IPS-NIHi11 (cell line): Measurements from ENCODE around the gene ABHD1.

Experiments used
- DNase-seq: peaks from one replicate; pipeline ENCODE4 v3.0.0; 2012; ENCODE audit warnings: mixed read lengths, low spot score

Gene ABHD1

DNA sequence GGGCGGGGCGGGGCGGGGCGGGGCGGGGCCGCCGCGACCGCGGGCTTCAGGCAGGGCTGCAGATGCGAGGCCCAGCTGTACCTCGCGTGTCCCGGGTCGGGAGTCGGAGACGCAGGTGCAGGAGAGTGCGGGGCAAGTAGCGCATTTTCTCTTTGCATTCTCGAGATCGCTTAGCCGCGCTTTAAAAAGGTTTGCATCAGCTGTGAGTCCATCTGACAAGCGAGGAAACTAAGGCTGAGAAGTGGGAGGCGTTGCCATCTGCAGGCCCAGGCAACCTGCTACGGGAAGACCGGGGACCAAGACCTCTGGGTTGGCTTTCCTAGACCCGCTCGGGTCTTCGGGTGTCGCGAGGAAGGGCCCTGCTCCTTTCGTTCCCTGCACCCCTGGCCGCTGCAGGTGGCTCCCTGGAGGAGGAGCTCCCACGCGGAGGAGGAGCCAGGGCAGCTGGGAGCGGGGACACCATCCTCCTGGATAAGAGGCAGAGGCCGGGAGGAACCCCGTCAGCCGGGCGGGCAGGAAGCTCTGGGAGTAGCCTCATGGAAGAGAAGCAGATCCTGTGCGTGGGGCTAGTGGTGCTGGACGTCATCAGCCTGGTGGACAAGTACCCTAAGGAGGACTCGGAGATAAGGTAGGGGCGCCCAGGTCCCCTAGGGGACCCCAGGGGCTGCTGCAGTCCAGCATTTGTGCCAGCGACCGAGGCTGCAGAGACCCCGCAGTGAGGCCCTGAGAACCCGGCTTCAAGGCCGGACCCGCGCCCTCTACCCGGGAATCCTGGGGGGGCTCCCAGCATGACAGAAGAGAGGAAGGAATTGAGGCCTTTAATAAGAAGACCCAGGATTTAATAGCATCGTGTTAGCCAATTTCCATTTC, 36.7 kb upstream of the ABHD1 start, which contains the start of gene KHK:
TSS of gene KHK (plus strand) at position 49 of the 870 bp plus-strand sequence. CDS start at position 537, 488 bp downstream.
- DNase-seq: peak; percentile 76

DNA sequence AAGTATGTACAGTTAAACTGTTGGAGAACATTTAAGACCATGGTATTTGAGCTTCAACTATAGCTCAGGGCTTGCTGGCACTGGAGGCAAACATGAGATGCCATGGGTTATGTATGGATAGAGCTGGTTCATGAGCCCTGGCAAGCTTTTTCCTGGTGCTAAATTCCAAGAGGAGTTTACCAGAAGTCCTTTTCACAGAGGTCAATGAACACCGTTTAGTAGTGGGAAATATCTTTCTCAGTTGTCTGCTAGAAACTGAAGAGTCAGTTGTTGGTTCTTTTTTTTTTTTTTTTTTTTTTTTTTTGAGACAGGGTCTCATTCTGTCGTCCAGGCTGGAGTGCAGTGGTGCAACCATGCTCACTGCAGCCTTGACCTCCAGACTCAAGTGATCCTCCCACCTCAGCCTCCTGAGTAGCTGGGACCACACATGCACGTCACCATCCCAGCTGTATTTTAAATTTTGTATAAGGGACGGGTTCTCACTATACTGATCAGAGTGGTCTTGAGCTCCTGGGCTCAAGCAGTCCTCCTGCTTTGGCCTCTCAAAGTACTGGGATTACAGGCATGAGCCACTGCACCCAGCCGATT, 35.7 kb upstream of the ABHD1 start:
- no peak for DNase-seq

DNA sequence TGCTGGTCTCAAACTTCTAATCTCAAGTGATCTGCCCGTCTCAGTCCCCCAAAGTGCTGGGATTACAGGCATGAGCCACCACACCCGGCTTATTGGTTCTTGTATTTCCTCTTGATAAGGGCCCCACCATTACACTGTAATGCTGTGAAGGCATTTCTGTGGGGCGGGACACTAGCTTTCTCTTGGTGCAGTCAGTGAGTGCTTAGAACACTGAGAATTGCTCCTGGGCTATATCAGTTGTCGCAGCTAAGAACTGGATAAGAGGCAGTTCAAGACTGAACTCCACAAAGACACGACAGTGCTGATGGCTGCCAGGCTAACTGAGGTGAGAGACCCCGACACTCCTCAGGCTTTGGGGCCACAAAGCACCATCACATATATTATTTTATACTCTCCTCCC, 35.0 kb upstream of the ABHD1 start:
- DNase-seq: no peak

DNA sequence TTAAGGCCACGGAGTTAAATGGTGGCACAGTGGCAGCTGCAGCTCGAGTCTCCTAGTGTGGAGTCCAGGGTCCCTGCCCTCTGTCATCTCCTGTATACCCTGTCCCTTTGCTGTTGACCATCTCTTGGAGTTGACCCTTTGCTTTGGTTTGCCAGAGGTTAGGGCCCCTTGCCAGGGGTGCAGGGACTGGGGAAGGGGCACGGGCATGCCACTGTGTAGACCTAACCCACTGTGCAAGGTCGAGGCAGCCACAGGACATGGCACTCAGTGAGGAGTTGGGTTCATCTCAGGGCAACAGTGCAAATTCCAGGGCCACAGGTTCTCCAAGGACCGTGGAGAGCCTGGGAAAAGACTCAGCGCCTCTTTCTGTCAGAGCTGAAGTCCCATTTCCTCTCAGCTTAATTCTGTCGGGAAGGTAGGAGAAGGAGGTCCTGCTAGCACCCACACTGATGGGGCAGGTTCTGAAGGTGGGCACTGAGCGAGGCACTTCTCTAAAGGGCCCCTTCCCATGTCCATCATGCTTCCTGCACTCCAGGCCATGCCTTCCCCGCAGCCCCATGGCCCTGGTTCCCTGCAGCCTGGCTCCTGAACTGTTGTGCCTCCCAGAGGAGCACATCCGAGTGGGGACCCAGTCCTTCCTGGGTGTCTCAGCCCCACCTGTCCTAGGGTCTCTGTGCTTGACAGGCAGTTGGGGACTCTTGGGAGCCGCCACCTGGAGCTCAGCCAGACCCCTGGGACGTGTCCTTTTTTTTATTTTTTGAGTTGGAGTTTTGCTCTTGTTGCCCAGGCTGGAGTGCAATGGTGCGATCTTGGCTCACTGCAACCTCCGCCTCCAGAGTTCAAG, 34.3 kb upstream of the ABHD1 start:
- no peak for DNase-seq

DNA sequence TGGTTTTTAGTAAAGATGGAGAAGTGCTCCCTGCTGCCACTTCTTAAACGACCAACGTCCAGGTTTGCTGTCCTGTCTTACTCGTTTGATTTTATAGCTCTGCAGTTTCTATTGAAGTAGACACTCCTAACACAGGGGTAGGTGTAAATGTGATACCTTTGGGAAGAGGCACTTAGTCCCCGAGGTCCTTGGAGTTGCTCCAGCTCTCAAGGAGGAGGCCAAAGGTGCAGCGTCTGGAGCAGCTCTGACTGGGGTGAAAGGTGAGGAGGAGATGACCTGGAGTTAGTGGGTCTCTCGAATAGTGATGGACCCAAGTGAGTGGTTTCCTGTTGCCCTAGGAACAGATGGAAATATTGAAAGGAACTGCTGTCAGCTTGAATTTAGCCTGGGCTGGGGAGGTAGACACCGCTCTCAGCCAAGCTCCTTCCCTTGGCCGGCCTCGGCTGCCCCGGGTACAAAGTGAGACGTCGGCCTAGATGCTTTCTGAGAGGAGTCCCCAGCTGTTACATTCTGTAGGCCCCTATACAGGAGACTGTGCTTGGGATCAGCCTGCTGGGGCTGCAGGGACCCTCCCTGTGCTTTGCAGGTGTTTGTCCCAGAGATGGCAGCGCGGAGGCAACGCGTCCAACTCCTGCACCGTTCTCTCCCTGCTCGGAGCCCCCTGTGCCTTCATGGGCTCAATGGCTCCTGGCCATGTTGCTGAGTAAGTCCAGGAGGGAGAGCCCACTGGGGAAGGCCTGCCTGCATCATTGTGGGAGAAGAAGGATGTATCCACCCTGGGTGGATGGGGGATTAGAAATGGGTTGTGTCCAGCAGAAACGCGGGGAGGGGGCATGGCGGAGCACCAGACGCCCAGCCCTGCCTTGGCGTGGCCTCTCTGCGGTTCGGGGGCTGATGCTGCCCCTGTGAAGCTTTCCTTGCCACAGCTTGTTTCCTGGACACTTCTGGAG, 31.6 kb upstream of the ABHD1 start:
- DNase-seq: no peak

DNA sequence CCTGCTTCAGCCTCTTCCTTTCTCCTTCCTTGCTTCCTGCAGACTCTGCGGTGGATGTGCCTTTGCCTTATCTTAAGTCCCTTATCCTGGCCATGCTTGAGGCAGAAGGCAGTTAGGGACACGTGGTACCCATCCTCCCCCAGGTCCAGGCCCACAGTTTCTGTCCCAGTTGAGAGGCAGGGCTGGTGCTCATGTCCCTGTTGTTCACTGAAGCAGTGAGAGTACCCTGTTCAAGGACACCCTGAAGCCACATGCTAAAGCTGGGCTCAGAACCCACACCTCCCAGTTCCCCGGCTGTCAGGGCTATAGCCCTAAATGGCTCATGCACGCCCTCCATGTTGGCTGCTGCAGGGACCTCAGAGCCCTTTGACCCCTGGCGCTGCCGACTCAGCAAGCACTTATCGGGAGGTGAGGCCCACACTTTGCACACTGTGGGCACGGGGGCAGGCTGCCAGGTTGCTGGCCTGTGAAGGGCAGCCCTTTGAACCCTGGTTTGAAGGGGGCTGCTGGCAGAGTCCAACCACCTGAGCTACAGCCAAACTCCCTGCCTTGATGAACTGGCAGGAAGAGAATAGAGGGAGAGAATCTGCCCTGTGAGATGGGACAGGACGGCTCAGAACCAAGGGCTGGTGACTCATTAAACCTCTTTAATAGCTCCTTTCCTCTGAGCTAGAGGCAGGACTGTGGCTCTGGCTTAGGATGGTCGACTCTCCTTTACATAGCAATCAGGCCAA, 30.8 kb upstream of the ABHD1 start:
- DNase-seq: no peak

DNA sequence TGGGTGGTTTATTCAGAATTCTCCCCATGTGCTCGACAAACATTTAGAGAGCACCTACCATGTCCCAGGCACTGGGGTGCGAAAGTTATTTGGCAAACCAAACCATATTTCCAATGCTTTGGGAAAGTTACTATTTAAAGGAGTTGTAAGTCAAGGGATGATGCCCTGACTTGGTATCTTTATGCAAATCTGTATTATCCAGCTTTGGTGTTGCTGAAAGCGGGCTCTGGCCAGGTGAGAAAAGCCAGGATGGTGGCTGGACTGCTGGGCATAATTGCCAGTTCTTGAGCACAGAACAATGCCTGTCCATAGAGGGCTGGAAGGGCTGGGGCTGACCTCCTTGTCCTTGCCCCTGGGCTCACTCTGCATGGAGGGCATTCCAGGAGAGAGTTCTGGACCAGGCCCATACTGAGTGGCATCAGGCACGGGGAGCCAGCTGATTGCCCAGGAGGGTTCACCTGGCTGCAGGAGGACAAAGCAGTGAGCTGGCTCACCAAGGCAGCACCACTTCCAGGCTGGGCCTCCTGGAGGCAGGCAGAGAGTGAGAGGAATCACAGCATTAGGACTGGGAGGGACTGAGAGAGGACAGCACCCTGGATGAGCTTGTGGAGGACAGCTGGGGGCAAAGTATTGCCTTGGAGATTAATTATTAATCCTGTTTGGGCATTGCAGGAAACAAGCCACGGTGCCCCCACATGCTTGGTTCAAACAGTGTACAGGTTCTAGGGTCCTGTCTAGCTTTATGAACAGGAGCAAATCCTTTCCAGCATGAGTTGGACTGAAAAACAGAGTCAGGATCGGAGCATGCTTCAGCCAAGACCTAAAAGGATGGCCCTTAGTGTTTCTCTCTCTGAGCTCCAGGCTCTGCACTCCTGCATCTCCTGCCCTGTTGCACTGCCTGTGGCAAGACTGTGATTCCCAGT, 29.9 kb upstream of the ABHD1 start:
- DNase-seq: no peak

DNA sequence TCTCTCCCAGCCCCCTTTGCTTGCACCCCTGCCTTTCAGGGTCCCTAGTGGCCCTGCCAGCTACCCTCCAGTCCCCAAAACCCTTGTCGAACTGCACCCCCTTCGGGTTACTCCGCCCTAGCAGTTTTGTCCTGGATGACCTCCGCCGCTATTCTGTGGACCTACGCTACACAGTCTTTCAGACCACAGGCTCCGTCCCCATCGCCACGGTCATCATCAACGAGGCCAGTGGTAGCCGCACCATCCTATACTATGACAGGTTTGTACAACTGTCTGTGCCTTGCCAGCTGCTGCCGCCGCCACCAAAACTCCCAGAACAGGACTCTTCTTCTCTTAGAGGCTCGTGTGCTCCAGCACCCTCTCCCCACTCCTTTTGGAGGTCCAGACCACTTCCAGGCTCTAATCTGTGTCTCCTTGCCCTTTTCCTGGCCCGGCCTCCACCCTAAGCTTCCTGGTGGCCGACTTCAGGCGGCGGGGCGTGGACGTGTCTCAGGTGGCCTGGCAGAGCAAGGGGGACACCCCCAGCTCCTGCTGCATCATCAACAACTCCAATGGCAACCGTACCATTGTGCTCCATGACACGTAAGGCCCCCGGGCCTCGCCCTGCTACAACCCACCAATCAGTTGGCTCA, 29.1 kb upstream of the ABHD1 start:
- no peak for DNase-seq

DNA sequence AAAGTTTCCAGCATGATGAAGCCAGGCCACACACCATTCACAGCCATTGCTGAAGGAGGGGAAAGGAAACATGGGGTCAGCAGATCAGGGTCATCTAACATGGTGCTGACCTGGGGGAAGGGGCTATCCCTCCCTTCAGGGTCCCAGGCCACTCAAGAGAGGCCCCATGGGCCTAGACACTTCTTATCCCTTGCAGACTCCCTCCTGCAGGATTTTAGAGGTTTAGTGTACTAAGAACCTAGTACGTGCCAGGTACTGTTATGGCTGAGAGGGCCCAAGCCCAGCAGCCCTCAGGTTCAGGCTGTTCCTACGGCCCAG, 28.2 kb upstream of the ABHD1 start:
- DNase-seq: no peak

DNA sequence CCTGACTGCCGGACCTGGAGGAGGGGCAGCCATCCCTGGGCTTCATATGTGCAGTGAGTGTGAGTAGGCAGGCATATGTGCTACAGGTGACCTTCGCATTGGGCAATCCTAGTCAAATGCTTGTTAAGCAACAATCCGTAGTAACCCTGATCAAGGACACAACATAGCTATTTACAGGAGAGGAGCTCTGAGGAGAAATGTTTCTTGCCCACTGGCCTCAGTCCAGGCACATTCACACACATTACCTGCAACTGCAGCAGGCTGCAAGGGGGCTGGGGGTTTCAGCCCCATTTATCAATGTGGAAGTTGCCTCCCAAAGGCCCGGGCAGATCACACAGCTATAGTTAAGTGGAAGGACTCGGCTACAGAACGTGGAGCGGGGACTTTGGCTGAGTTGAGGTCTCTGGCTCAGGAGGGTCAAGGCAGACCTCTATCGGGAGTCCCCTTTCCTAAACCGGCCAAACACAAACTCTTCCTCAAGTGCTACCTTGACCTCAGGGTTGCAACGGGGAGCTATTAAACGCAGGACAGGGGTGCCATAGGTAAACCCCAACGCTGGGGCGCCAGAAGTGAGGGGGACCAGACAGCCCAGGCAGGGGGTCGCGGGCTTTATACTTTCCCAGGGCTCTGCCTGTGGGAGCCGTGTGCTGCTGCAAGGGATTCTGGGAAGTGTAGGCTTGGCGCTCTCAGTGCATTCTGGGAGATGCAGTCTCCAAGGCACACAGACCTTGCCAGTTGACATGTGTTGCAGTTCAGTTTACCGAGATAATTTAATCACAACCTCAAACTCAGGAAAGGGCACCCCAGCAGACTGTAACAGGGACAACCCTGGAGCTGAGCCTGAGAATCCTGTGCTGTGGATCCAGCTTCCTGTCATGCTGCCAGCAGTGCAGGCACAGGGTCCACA, 27.6 kb upstream of the ABHD1 start:
- DNase-seq: peak; percentile 88

DNA sequence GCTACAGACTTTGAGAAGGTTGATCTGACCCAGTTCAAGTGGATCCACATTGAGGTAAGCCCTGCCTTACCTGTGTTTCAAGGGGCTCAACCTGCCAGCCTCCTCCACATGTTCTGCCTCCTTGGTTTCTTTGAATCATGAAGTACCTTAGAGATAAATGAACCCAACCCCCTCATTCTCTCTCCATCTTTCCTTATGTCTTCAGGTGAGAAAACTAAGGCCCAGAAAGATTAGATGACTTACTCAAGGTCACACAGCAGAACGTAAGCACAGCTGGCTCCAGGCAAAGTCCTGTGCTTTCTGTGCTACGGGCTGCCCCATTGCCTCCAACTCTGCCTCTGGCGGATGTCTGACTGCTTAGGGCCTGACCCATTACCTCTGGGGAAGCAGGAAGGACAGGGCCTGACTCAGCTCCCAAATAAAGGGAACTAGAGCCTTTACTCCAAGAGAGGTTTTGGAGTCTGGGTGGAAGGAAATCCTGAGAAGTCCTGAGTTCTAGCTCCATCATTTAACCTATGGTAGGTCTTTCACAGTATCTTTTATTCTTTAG, 26.8 kb upstream of the ABHD1 start:
- DNase-seq: no peak

DNA sequence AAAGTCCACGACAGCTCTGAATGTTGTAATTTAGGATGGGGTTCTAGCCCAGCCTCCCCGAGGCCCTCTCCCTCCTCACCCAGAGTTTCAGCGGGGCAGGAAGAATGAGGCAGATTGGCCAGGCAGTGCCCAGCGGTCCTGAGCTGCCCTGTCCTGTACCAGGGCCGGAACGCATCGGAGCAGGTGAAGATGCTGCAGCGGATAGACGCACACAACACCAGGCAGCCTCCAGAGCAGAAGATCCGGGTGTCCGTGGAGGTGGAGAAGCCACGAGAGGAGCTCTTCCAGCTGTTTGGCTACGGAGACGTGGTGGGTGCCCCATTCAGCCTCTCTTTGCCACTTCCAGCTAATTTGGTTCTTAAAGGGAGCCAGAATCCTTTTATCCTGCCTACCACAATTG, 26.3 kb upstream of the ABHD1 start:
- DNase-seq: no peak

DNA sequence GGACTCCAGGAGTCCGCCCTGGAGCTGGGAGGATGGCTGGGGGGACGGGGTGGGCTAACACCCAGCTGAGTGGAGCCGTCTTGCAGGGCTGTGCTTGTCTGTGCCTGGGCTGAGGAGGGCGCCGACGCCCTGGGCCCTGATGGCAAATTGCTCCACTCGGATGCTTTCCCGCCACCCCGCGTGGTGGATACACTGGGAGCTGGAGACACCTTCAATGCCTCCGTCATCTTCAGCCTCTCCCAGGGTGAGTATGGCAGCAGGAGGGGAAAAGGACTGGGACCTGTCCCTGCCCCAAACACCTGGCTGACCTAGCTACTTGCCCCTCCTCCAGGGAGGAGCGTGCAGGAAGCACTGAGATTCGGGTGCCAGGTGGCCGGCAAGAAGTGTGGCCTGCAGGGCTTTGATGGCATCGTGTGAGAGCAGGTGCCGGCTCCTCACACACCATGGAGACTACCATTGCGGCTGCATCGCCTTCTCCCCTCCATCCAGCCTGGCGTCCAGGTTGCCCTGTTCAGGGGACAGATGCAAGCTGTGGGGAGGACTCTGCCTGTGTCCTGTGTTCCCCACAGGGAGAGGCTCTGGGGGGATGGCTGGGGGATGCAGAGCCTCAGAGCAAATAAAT, 24.2 kb upstream of the ABHD1 start:
- DNase-seq: no peak

DNA sequence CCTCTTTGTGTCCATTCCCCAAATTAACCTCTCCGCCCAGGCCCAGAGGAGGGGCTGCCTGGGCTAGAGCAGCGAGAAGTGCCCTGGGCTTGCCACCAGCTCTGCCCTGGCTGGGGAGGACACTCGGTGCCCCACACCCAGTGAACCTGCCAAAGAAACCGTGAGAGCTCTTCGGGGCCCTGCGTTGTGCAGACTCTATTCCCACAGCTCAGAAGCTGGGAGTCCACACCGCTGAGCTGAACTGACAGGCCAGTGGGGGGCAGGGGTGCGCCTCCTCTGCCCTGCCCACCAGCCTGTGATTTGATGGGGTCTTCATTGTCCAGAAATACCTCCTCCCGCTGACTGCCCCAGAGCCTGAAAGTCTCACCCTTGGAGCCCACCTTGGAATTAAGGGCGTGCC, 23.6 kb upstream of the ABHD1 start:
- DNase-seq: no peak

DNA sequence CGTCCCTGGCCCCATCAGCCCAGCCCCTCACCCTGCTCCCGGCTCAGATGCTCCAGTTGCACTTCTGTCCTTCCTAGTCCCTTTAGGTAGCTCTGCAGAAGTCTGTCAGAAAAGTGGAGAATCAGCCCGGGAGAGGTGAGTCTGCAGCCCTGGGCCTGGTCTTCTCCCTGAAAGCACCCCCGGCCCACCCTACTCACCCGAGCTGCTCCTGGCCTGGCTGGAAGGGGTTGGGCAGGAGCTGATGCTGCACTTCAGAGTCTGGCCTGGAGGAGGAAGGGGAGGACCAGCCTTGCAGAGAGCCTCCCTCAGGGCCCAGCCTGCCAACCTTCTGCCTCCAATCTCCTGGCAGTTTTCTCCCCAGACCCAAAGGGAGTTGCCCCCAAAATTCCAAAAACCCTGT, 21.3 kb upstream of the ABHD1 start:
- no peak for DNase-seq

DNA sequence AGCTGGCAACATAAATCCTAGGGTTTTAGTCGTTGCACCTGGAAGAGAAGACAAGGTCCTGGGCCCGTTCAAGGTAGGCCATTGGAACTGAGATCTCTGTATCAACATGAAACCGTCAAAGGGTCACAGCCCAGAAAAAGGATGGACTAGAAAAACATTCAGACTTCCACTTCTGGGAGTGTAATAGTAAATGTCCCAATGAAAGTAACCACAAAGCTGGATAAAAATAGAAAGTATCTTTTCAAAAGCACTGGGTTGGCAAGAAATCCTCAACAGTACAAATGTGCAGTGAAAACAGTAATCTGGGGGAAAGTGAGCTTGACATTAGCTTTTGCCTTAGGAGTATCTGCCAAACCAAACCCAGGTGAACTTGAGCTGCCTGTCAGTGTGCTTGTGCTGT, 17.6 kb upstream of the ABHD1 start:
- DNase-seq: no peak

DNA sequence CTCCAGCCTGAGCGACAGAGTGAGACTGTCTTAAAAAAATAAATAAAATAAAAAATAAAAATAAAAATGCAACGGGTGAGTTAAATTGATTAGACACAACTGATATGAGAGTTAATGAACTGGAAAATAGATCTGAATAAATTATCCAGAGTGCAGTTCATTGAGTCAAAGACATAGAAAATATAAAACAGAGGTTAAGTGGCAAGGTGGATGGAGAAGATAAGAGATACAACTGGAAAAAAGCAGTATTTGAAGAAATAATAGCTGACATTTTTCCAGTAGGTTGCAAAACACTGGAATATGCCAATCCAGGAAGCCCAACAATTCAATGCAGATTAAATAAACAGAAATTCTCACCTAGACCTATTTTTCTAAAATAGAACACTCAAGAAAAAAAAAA, 15.4 kb upstream of the ABHD1 start:
- DNase-seq: no peak

DNA sequence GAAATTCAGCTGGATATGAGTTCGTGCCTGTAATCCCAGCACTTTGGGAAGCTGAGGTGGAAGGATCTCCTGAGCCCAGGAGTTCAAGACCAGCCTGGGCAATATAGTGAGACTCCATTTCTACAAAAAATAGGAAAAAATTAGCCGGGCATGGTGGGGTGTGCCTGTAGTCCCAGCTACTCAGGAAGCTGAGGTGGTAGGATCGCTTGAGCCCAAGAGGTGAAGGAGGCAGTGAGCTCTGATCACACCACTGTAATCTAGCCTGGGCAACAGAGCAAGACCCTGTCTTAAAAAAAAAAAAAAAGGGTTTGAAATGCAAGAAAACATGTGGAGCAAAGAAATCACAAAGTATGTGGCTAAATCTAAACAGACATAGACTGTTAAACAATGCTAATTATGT, 14.5 kb upstream of the ABHD1 start:
- DNase-seq: no peak
